K562 (cell line): ENCODE measurements around the gene UBR4. TPM values are rescaled to one million over a fixed set of nuclear protein-coding genes. Genes with fewer than 3 reads are reported as not detected.

Source experiments
- AFF4 ChIP-seq: sonication (generic); formaldehyde crosslinking; IDR thresholded peaks from 2 replicates; pipeline ENCODE4 v1.8.0; 2023; ENCODE audit warnings: mild to moderate bottlenecking, missing genetic modification reagents
- HDAC6 ChIP-seq: IDR thresholded peaks from 2 replicates; pipeline ENCODE4 v1.6.1; 2012; ENCODE audit warnings: low read depth, mild to moderate bottlenecking, control low read depth, inconsistent platforms, low read length, moderate library complexity
- JUN ChIP-seq, 2 experiments: sonication (generic) in 1 of 2; formaldehyde crosslinking in 1 of 2; IDR thresholded peaks; 2 replicates each; pipeline versions ENCODE4 v1.6.1 to v1.8.0; 2012 to 2022; ENCODE audit warnings: borderline replicate concordance in 2 of 2, mild to moderate bottlenecking in 2 of 2, improper control_type of control experiment in 1 of 2, low read depth in 1 of 2, low read length in 1 of 2, missing genetic modification reagents in 1 of 2
- SNAPC5 ChIP-seq: fragments of 250-450 bp; sonication (Bioruptor Pico); IDR thresholded peaks from 2 replicates; pipeline ENCODE4 v1.8.0; 2021; ENCODE audit warnings: moderate library complexity, mild to moderate bottlenecking, inconsistent platforms
- ZNF407 ChIP-seq: fragments of 450-650 bp; IDR thresholded peaks from 2 replicates; pipeline ENCODE4 v1.6.1; 2016; ENCODE audit warnings: low read depth
- ZNF589 ChIP-seq: fragments of 200-800 bp; sonication (Bioruptor generic); IDR thresholded peaks from 2 replicates; pipeline ENCODE4 v1.6.1; 2016; ENCODE audit warnings: low read depth, missing genetic modification characterization, missing compliant biosample characterization
- polyA plus RNA-seq, 8 experiments: library from polyadenylated mRNA; depleted of rRNA in 4 of 8; stranded (reverse) in 5 of 8; unstranded in 3 of 8; fragments of >200 nt; fragmentation: Nextera tagmentation in 2 of 8; fragmentation: Illumina TruSeq in 1 of 8; extraction: Ambion mirVana in 2 of 8; extraction: Trizol in 1 of 8; gene quantifications; 2 replicates each; pipeline versions ENCODE4 v1.2.1 to v1.2.3, GENCODE V29; 2011 to 2014; ENCODE audit warnings: inconsistent platforms in 1 of 8, missing spikeins in 1 of 8
- total RNA-seq, 7 experiments: library from RNA; depleted of rRNA in 6 of 7; stranded (reverse); fragments of >200 nt in 6 of 7; fragmentation: Illumina TruSeq in 2 of 7; extraction: Trizol in 2 of 7; gene quantifications; 2 replicates each; pipeline versions ENCODE4 v1.2.1 to v1.2.3, GENCODE V29; 2011 to 2021; ENCODE audit warnings: low replicate concordance in 1 of 7
- TF ChIP-seq, protein P1 (sequence below): fragments of 250-450 bp; sonication (Bioruptor Pico); IDR thresholded peaks from 2 replicates; pipeline ENCODE4 v1.8.0; 2021; ENCODE audit warnings: borderline replicate concordance, mild to moderate bottlenecking, moderate library complexity; ENCODE audit not compliant: poor library complexity, severe bottlenecking
- TF ChIP-seq, protein P2 (sequence below): fragments of 450-650 bp; formaldehyde crosslinking; IDR thresholded peaks from 2 replicates; pipeline ENCODE4 v1.4.0; 2020; ENCODE audit warnings: mild to moderate bottlenecking
- TF ChIP-seq, protein P3 (sequence below): fragments of 450-650 bp; formaldehyde crosslinking; IDR thresholded peaks from 2 replicates; pipeline ENCODE4 v1.4.0; 2020; ENCODE audit warnings: mild to moderate bottlenecking, moderate library complexity

The UBR4 gene
- total and polyA plus RNA-seq, 9 of the 15 experiments (the other 6 are each of a cell fraction or from before 2014, with no cell fraction given) = 55.4 to 277 (median 123) TPM

GRCh38 chr1:19250629-19251304 lies 40.7 kb upstream of the UBR4 start (continued):
- no peak for TF ChIP-seq ZNF407
- TF ChIP-seq, protein P1, sequence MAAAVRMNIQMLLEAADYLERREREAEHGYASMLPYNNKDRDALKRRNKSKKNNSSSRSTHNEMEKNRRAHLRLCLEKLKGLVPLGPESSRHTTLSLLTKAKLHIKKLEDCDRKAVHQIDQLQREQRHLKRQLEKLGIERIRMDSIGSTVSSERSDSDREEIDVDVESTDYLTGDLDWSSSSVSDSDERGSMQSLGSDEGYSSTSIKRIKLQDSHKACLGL (CRISPR knock-in tag) = no peak
- TF ChIP-seq, protein P2, sequence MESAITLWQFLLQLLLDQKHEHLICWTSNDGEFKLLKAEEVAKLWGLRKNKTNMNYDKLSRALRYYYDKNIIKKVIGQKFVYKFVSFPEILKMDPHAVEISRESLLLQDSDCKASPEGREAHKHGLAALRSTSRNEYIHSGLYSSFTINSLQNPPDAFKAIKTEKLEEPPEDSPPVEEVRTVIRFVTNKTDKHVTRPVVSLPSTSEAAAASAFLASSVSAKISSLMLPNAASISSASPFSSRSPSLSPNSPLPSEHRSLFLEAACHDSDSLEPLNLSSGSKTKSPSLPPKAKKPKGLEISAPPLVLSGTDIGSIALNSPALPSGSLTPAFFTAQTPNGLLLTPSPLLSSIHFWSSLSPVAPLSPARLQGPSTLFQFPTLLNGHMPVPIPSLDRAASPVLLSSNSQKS (CRISPR knock-in tag) = no peak
- no peak for TF ChIP-seq ZNF589 (CRISPR knock-in tag)
- no peak for TF ChIP-seq JUN (IDR thresholded peaks at IDR 0.05; ENCODE audit: borderline replicate concordance, low read depth, low read length)
- TF ChIP-seq JUN (CRISPR knock-in tag; IDR thresholded peaks at IDR 0.05; ENCODE audit: borderline replicate concordance) = no peak
- no peak for TF ChIP-seq AFF4 (CRISPR knock-in tag)
- TF ChIP-seq HDAC6 = no peak
- TF ChIP-seq, protein P3, sequence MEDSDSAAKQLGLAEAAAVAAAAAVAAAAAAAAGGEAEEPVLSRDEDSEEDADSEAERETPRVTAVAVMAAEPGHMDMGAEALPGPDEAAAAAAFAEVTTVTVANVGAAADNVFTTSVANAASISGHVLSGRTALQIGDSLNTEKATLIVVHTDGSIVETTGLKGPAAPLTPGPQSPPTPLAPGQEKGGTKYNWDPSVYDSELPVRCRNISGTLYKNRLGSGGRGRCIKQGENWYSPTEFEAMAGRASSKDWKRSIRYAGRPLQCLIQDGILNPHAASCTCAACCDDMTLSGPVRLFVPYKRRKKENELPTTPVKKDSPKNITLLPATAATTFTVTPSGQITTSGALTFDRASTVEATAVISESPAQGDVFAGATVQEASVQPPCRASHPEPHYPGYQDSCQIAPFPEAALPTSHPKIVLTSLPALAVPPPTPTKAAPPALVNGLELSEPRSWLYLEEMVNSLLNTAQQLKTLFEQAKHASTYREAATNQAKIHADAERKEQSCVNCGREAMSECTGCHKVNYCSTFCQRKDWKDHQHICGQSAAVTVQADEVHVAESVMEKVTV (CRISPR knock-in tag) = no peak
- TF ChIP-seq SNAPC5 = no peak
